HFFc6 (cell line): ENCODE results near the gene INSIG2. TPM values are rescaled to one million over a fixed set of nuclear protein-coding genes. Genes with fewer than 3 reads are reported as not detected.
A peak's percentile ranks its signal among the peaks of the same experiment; 100 is the strongest.

Experiments used
- DNase-seq: peaks from one replicate; pipeline ENCODE4 v3.0.0-alpha.2; 2018
- H3K27ac Mint-ChIP-seq: 2 replicates; pipeline ENCODE4 v1.8.0; 2020; ENCODE audit warnings: mild to moderate bottlenecking, mixed read lengths
- H3K27me3 Mint-ChIP-seq: 2 replicates; pipeline ENCODE4 v1.8.0; 2021; ENCODE audit warnings: mild to moderate bottlenecking, moderate library complexity, mixed read lengths; ENCODE audit not compliant: insufficient read depth
- H3K36me3 Mint-ChIP-seq: 2 replicates; pipeline ENCODE4 v1.8.0; 2021; ENCODE audit warnings: low read depth, mixed read lengths
- H3K4me1 Mint-ChIP-seq: 2 replicates; pipeline ENCODE4 v1.8.0; 2020; ENCODE audit warnings: low read depth, mixed read lengths
- H3K4me3 Mint-ChIP-seq: 2 replicates; pipeline ENCODE4 v1.8.0; 2020; ENCODE audit warnings: mild to moderate bottlenecking, moderate library complexity, mixed read lengths
- H3K9me3 Mint-ChIP-seq: 2 replicates; pipeline ENCODE4 v1.8.0; 2020; ENCODE audit warnings: mild to moderate bottlenecking, mixed read lengths
- CTCF ChIP-seq: fragments of 200-600 bp; sonication (generic); IDR thresholded peaks from 2 replicates; pipeline ENCODE4 v1.5.0; 2021; ENCODE audit warnings: antibody characterized with exemption, mild to moderate bottlenecking
- total RNA-seq, 6 experiments: library from RNA; stranded (reverse); fragmentation: NEBNext Ultra II Directional; extraction: Animal tissue kit (Norgen Biotek cat#: 25700); gene quantifications; 2 replicates in 1 of 6; 3 replicates in 5 of 6; pipeline ENCODE4 v1.2.3, GENCODE V29; 2021

The INSIG2 gene
- total RNA-seq, 6 experiments from 2014 or later: 9.6 to 12.2 (median 10.1) TPM

GRCh38 chr2:118046634-118047210, 41.5 kb upstream of the INSIG2 start:
- Mint-ChIP-seq H3K27ac (no peak overlapping the region), H3K36me3 (no peaks in the 10 kb centered on the region), H3K9me3 (no peaks in the 10 kb centered on the region), H3K4me1 (peaks cover 21% of the 10 kb centered on the region), H3K27me3 (peaks cover 10% of the 10 kb centered on the region; the same call in 1 of the 2 replicates), H3K4me3 (no peak overlapping the region; the same call in 1 of the 2 replicates)
- peak; percentile 27 for DNase-seq
- peak; percentile 76 for TF ChIP-seq CTCF

- Mint-ChIP-seq H3K36me3 (no peaks in the 10 kb centered on the region), H3K4me1 (peaks cover 21% of the 10 kb centered on the region), H3K27me3 (peaks cover 10% of the 10 kb centered on the region), H3K27ac (no peak overlapping the region), H3K4me3 (peak overlapping the region; percentile 13; the same call in 1 of the 2 replicates), H3K9me3 (no peaks in the 10 kb centered on the region)
- peak; percentile 13 for DNase-seq
- no peak for TF ChIP-seq CTCF
These were observed 40.9 kb upstream of the INSIG2 start for GRCh38 chr2:118047380-118047826.

GRCh38 chr2:118048401-118048800, 39.9 kb upstream of the INSIG2 start:
- Mint-ChIP-seq H3K4me1 (peaks cover 21% of the 10 kb centered on the region), H3K36me3 (no peaks in the 10 kb centered on the region), H3K9me3 (no peaks in the 10 kb centered on the region), H3K27me3 (peaks cover 11% of the 10 kb centered on the region), H3K4me3 (no peak overlapping the region), H3K27ac (no peak overlapping the region)
- DNase-seq: peak; percentile 19
- TF ChIP-seq CTCF: no peak

- no peak overlapping the region for H3K4me3 Mint-ChIP-seq
- TF ChIP-seq CTCF: no peak
- peaks cover 21% of the 10 kb centered on the region for H3K4me1 Mint-ChIP-seq
- H3K27ac Mint-ChIP-seq: no peak overlapping the region
- H3K36me3 Mint-ChIP-seq: no peaks in the 10 kb centered on the region
- DNase-seq: no peak
- peaks cover 13% of the 10 kb centered on the region for H3K27me3 Mint-ChIP-seq
- no peaks in the 10 kb centered on the region for H3K9me3 Mint-ChIP-seq
These were observed 39.0 kb upstream of the INSIG2 start for GRCh38 chr2:118049140-118049815.

GRCh38 chr2:118049816-118050140, 38.5 kb upstream of the INSIG2 start:
- no peak for DNase-seq
- H3K4me3 Mint-ChIP-seq: no peak overlapping the region
- H3K27ac Mint-ChIP-seq: no peak overlapping the region
- TF ChIP-seq CTCF: no peak
- H3K27me3 Mint-ChIP-seq: peaks cover 13% of the 10 kb centered on the region
- H3K4me1 Mint-ChIP-seq: peaks cover 21% of the 10 kb centered on the region
- H3K9me3 Mint-ChIP-seq: no peaks in the 10 kb centered on the region
- H3K36me3 Mint-ChIP-seq: no peaks in the 10 kb centered on the region
